ENCODE results near the gene PAAF1.

PAAF1 gene

DNA sequence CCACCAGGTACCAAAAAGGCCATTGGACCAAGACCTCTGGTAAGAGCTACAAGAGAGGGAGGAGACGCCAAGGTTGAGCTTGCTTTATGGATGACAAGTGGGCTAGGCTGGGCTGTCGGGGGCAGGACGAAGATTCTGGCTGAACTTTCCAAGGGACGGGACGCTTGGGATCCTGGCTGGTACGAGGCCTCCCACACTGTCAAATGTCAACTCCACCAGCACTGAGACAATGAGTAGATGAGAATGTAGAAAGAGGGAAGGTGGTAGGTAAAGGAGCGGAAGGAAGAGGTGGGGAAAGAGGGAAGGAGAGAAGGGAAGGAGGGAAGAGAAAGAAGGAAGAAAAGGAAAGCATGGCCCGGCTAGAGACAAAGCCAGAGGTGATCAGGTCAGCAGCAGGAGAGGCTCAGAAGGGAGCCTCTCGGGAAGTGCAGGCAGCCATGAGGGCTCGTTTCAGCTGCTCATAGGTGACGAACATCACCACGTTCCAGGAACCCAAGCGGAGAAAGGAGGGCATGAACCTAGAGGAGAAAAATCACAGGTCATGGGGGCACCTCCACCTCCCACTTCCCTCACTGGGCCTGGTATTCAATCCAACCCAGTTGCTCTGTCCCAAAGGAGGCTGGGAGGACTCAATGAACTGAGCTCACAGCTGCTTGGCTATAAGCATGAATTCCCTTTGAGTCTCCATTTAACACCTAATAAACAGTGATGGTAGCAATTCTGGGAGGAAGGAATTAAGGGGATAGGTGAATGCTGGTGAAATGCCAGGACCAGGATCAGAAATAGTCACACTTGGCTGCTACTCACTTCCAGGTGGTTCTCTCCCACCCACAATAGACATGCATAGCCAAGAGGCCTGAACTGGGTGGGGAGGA, 98.0 kb downstream of the PAAF1 start:
- DNase-seq: no peak

DNA sequence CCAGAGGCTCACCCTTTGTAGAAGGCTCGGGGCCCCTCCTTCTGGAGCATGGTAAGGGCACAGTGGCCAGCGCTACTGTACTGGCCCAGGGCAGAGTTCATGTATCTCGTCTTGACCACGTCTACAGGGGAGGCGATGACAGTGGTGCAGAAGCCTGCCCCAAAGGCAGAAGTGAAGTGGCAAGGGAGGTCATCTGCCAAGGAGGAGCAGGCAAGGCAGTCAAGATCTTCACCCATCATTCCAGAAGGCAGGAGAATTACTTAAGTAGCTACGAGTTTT, 98.6 kb downstream of the PAAF1 start:
- no peak for DNase-seq

DNA sequence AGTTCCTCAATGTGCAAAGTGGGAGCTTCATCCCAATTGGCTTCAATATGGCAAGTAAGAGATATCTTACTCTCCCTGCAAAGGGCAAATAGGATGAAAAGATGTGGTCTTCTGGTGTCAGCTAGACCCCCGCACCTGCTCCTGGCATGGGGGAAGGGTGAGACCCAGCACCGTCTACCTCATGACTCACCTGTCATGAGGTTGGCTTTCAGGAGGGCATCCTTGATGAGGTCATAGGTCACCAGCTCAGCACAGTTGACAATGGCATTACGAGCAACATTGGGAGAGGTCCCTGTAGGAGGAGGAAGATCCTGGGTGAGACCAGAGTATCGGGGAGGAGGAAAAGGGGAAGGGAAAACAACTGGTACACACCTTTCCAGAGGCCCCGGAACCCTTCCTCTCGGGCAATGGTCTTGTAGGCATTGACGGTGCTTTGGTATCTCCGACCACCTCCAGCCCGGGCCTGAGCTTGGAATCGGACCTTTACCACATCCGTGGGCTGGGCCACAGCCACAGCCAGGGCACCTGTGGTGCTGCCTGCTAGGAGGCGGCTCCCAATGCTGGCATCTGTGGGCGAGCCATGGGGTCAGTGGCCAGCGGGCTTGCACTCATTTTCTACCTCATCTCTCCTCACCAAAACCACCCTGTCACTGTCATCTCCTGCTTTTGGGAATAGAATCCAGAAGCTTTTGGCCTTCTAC, 99.8 kb downstream of the PAAF1 start:
- no peak for DNase-seq

DNA sequence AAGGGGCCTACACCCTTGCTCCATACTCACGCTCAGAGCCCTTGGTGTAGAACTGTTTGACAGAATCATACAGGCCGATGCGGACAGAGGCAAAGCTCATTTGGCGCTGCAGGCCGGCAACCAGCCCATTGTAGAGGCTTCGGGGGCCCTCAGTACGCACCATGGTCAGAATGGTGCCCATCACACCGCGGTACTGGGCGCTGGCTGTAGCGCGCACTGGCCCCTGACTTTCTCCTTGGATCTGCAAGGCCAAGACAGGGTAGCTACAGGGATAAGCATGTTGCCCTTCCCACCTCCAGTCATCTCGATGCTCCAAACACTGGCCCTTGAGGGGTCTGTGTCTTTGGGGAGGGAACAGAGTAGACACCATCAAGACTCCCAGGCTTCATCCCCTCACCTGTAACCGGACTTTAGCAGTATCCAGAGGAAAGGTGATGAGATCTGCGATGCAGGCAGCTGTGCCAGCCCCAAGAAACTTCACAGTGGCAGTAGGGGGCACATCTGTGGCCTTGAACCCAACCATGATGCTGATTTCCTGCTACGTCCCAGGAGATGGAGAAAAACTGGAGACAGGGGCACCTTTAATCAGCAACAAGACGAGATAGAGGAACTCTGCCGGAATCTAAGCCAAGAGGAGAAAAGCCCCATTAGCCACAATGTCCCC, 101.2 kb downstream of the PAAF1 start:
- DNase-seq: no peak

DNA sequence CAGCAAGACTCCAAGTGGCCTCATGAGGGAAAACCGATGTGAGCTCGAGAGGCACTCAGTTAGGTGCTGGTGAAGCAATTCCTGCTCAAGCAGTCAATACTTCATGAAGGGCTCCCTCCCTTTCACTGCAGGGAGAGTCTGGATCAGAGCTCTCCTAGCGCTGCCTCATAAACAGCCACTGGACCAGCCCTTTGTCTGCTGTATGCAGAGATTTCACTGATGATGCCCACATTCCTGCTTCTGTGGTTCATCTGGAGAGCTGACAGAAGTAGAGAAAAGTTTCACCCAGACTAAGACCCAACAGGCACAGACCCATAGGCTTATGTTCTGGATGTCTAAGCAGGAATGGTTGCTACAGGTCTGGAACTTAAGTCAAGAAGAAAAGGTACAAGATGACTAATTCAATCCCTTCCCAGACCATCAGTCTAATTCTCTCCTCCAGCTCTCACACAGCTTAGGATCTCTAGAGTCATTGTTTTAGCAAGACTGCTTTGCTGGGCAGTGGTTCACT, 101.8 kb downstream of the PAAF1 start:
- no peak for DNase-seq

DNA sequence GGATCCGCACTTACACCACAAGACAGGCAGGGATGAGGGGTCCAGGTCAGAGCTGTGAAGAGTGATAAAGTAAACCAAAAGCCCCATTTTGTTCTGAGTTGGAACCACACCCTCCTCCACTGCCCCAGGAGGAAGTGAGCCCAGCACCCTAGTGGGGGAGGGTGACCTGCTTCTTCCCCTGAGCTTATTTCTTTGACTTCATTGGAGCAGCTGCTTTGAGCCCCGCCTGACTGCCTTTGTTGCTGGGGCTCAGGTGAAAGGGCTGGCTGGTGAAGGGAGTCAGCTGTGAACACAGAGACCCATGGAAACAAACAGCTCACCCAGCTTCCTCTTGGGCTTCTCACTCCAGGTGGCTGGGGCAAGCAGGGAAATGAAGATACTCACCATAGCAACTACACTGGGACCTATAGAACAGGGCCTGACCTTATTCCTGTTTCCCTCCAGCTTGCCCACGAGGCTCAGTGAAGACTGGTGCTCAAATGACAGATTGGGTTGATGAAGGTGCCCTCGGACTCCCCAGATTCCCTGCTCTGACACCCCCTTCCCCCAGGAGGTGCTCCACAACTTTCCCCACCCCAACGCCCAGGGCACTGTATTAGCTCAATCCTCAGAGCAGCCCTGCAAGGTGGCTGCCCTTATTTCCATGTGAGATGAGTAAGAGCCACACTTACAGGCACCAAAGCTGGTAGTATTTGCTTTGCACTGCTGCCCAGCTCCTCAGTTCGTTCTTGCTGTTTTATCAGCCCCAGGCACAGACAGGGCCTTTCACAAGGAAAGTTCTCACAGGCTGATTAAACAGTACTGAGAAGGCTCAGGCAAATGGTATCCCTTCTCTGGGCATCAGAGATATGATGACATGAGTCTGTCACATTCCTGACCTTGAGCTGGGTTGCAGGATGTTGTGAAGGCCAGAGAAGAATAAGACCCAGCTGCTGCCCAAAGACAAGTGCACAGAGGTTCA, 103.5 kb downstream of the PAAF1 start:
- peak; percentile 86 for DNase-seq

Data from NCI-H345 (cell line).